Measurements from ENCODE around the gene IPPK. TPM values are rescaled to one million over a fixed set of nuclear protein-coding genes. Genes with fewer than 3 reads are reported as not detected.
A peak's percentile ranks its signal among the peaks of the same experiment; 100 is the strongest.

The IPPK gene
- total and polyA plus RNA-seq, 3 donors from 2014 or later, result 21.0 to 25.0 (median 21.9) TPM

GRCh38 chr9:92660266-92660665 lies 9.7 kb downstream of the IPPK start:
- TF ChIP-seq POLR2A (IDR thresholded peaks at IDR 0.05) (no peak), CTCF (IDR thresholded peaks at IDR 0.05) (no peak)
- H3K27ac ChIP-seq, result no peak overlapping the region
- DNase-seq, result no peak
- H3K27me3 ChIP-seq, result no peaks in the 10 kb centered on the region
- intact Hi-C loops (cut with DNase I; ENCODE audit: low total_unique reads), result no loop called here
- no peaks in the 10 kb centered on the region for H3K9me3 ChIP-seq
- H3K4me3 ChIP-seq, result no peak overlapping the region
- no peaks in the 10 kb centered on the region for H3K36me3 ChIP-seq (ENCODE audit: low read depth, missing control alignments)
- peaks cover 10% of the 10 kb centered on the region for H3K4me1 ChIP-seq
- 83 to 100% methylated on average over 3 to 4 of the region's 4 CpGs for WGBS, 2 donors

GRCh38 chr9:92659601-92660000 lies 10.3 kb downstream of the IPPK start:
- no peaks in the 10 kb centered on the region for H3K36me3 ChIP-seq (ENCODE audit: low read depth, missing control alignments)
- H3K4me3 ChIP-seq, result no peak overlapping the region
- H3K27ac ChIP-seq, result no peak overlapping the region
- no peaks in the 10 kb centered on the region for H3K9me3 ChIP-seq
- no peak for DNase-seq
- TF ChIP-seq CTCF (IDR thresholded peaks at IDR 0.05), result no peak
- no peak for TF ChIP-seq POLR2A (IDR thresholded peaks at IDR 0.05)
- peaks cover 10% of the 10 kb centered on the region for H3K4me1 ChIP-seq
- intact Hi-C loops (cut with DNase I; ENCODE audit: low total_unique reads), result no loop called here
- H3K27me3 ChIP-seq, result no peaks in the 10 kb centered on the region
- WGBS, 2 donors, result 80 to 84% methylated on average over 10 of the region's 10 CpGs

GRCh38 chr9:92658611-92659010 lies 11.3 kb downstream of the IPPK start:
- H3K27ac ChIP-seq, result no peak overlapping the region
- H3K9me3 ChIP-seq, result no peaks in the 10 kb centered on the region
- no peaks in the 10 kb centered on the region for H3K36me3 ChIP-seq (ENCODE audit: low read depth, missing control alignments)
- peaks cover 10% of the 10 kb centered on the region for H3K4me1 ChIP-seq
- DNase-seq, result no peak
- no peak overlapping the region for H3K4me3 ChIP-seq
- intact Hi-C loops (cut with DNase I; ENCODE audit: low total_unique reads), result no loop called here
- H3K27me3 ChIP-seq, result no peaks in the 10 kb centered on the region
- WGBS, 2 donors, result 94 to 95% methylated on average over 4 of the region's 4 CpGs
- no peak for TF ChIP-seq POLR2A (IDR thresholded peaks at IDR 0.05)

- intact Hi-C loops (cut with DNase I; ENCODE audit: low total_unique reads), result no loop called here
- DNase-seq, result no peak
- Histone ChIP-seq H3K9me3 (no peaks in the 10 kb centered on the region), H3K4me3 (no peak overlapping the region), H3K27ac (no peak overlapping the region), H3K27me3 (no peaks in the 10 kb centered on the region), H3K36me3 (ENCODE audit: low read depth, missing control alignments) (no peaks in the 10 kb centered on the region), H3K4me1 (peaks cover 10% of the 10 kb centered on the region)
- TF ChIP-seq POLR2A (IDR thresholded peaks at IDR 0.05) (no peak), CTCF (IDR thresholded peaks at IDR 0.05) (no peak)
- WGBS, 2 donors, result 85 to 91% methylated on average over 7 of the region's 7 CpGs
Measured at GRCh38 chr9:92658176-92658575, 11.8 kb downstream of the IPPK start.

- H3K27ac ChIP-seq, result no peak overlapping the region
- peak; percentile 67 for DNase-seq
- H3K4me1 ChIP-seq, result peaks cover 10% of the 10 kb centered on the region
- no peaks in the 10 kb centered on the region for H3K9me3 ChIP-seq
- WGBS, 2 donors, result 79 to 90% methylated on average over 16 to 17 of the region's 17 CpGs
- intact Hi-C loops (cut with DNase I; ENCODE audit: low total_unique reads), result no loop called here
- no peaks in the 10 kb centered on the region for H3K36me3 ChIP-seq (ENCODE audit: low read depth, missing control alignments)
- no peaks in the 10 kb centered on the region for H3K27me3 ChIP-seq
- no peak overlapping the region for H3K4me3 ChIP-seq
- no peak for TF ChIP-seq CTCF (IDR thresholded peaks at IDR 0.05)
- TF ChIP-seq POLR2A (IDR thresholded peaks at IDR 0.05), result no peak
Measured at GRCh38 chr9:92657296-92658094, 12.4 kb downstream of the IPPK start.

Measured in testis (tissue), 3 donors.